H9 (cell line): ENCODE data around the gene HSPA12A. TPM values are rescaled to one million over a fixed set of nuclear protein-coding genes. Genes with fewer than 3 reads are reported as not detected.

Experiments used
- DNase-seq: peaks from one replicate; pipeline ENCODE4 v3.0.0-alpha.2; 2017
- H2AFZ ChIP-seq: one replicate; pipeline ENCODE4 v1.6.1; 2013; ENCODE audit warnings: mild to moderate bottlenecking, low read length, control low read depth, moderate library complexity
- H2AK5ac ChIP-seq: 2 replicates; pipeline ENCODE4 v1.6.1; 2013; ENCODE audit warnings: low read length, control low read depth, mixed read lengths; ENCODE audit not compliant: insufficient read length
- H2BK120ac ChIP-seq: one replicate; pipeline ENCODE4 v1.6.1; 2013; ENCODE audit warnings: low read depth, mild to moderate bottlenecking, low read length, control low read depth, inconsistent platforms; ENCODE audit not compliant: poor library complexity, severe bottlenecking
- H2BK12ac ChIP-seq: 2 replicates; pipeline ENCODE4 v1.6.1; 2013; ENCODE audit warnings: low read length, control low read depth, mixed read lengths, low read depth; ENCODE audit not compliant: insufficient read length
- H2BK15ac ChIP-seq: 2 replicates; pipeline ENCODE4 v1.6.1; 2013; ENCODE audit warnings: low read depth, low read length, control low read depth
- H2BK20ac ChIP-seq: one replicate; pipeline ENCODE4 v1.6.1; 2013; ENCODE audit warnings: low read depth, mild to moderate bottlenecking, low read length, control low read depth, inconsistent platforms; ENCODE audit not compliant: poor library complexity, severe bottlenecking
- H2BK5ac ChIP-seq: 2 replicates; pipeline ENCODE4 v1.6.1; 2013; ENCODE audit warnings: low read length, control low read depth, mixed read lengths; ENCODE audit not compliant: insufficient read length
- H3K14ac ChIP-seq: 2 replicates; pipeline ENCODE4 v1.6.1; 2013; ENCODE audit warnings: low read length, control low read depth; ENCODE audit not compliant: insufficient read depth
- H3K18ac ChIP-seq: 2 replicates; pipeline ENCODE4 v1.6.1; 2013; ENCODE audit warnings: low read depth, mild to moderate bottlenecking, mixed read lengths, low read length, control low read depth; ENCODE audit not compliant: insufficient read length
- H3K23ac ChIP-seq: 2 replicates; pipeline ENCODE4 v1.6.1; 2013; ENCODE audit warnings: low read length, control low read depth, mixed read lengths, low read depth; ENCODE audit not compliant: insufficient read length
- H3K23me2 ChIP-seq: 2 replicates; pipeline ENCODE4 v1.6.1; 2013; ENCODE audit warnings: low read depth, mild to moderate bottlenecking, mixed read lengths, low read length, control low read depth; ENCODE audit not compliant: insufficient read length, poor library complexity, severe bottlenecking
- H3K27ac ChIP-seq: 2 replicates; pipeline ENCODE4 v1.5.1; 2013; ENCODE audit warnings: low read length, control low read depth, mixed read lengths, low read depth; ENCODE audit not compliant: insufficient read length
- H3K27me3 ChIP-seq: 2 replicates; pipeline ENCODE4 v1.6.1; 2013; ENCODE audit warnings: low read length, control low read depth, inconsistent platforms; ENCODE audit not compliant: insufficient read depth
- H3K4ac ChIP-seq: 2 replicates; pipeline ENCODE4 v1.6.1; 2013; ENCODE audit warnings: low read depth, mild to moderate bottlenecking, control low read depth, inconsistent platforms, low read length, moderate library complexity
- H3K4me1 ChIP-seq: 2 replicates; pipeline ENCODE4 v1.6.1; 2013; ENCODE audit warnings: low read length, control low read depth, inconsistent platforms; ENCODE audit not compliant: insufficient read depth
- H3K4me2 ChIP-seq: 2 replicates; pipeline ENCODE4 v1.6.1; 2013; ENCODE audit warnings: low read length, control low read depth, mixed read lengths; ENCODE audit not compliant: insufficient read length, insufficient read depth
- H3K56ac ChIP-seq: 2 replicates; pipeline ENCODE4 v1.6.1; 2013; ENCODE audit warnings: low read depth, mild to moderate bottlenecking, mixed read lengths, low read length, control low read depth; ENCODE audit not compliant: insufficient read length
- H3K79me1 ChIP-seq: 2 replicates; pipeline ENCODE4 v1.6.1; 2013; ENCODE audit warnings: low read depth, mild to moderate bottlenecking, moderate library complexity, low read length, control low read depth, inconsistent platforms; ENCODE audit not compliant: insufficient read depth, poor library complexity, severe bottlenecking
- H3K79me2 ChIP-seq: 2 replicates; pipeline ENCODE4 v1.6.1; 2013; ENCODE audit warnings: low read length, control low read depth, inconsistent platforms; ENCODE audit not compliant: insufficient read depth
- H3K9ac ChIP-seq: 2 replicates; pipeline ENCODE4 v1.6.1; 2013; ENCODE audit warnings: low read length, control low read depth, mixed read lengths; ENCODE audit not compliant: insufficient read length; ENCODE audit errors: extremely low read depth
- H3K9me3 ChIP-seq: one replicate; pipeline ENCODE4 v1.6.1; 2013; ENCODE audit warnings: low read depth, low read length, inconsistent platforms; ENCODE audit not compliant: control insufficient read depth
- H3T11ph ChIP-seq: one replicate; pipeline ENCODE4 v1.6.1; 2013; ENCODE audit warnings: mild to moderate bottlenecking, low read length, control low read depth, inconsistent platforms
- H4K20me1 ChIP-seq: one replicate; pipeline ENCODE4 v1.6.1; 2013; ENCODE audit not compliant: control insufficient read depth, insufficient read length, insufficient read depth
- H4K5ac ChIP-seq: 2 replicates; pipeline ENCODE4 v1.6.1; 2013; ENCODE audit warnings: low read depth, mild to moderate bottlenecking, mixed read lengths, low read length, control low read depth; ENCODE audit not compliant: insufficient read length
- H4K8ac ChIP-seq: replicated peaks from 2 replicates; pipeline ENCODE4 v1.6.1; 2013; ENCODE audit warnings: low read length, control low read depth, mixed read lengths, low read depth; ENCODE audit not compliant: insufficient read length
- H4K91ac ChIP-seq: 2 replicates; pipeline ENCODE4 v1.6.1; 2013; ENCODE audit warnings: low read depth, mild to moderate bottlenecking, moderate library complexity, mixed read lengths, low read length, control low read depth; ENCODE audit not compliant: insufficient read length
- H3K27ac Mint-ChIP-seq, 3 experiments: 2 replicates in 2 of 3; 3 replicates in 1 of 3; pipeline ENCODE4 v1.8.0; 2020 to 2021; ENCODE audit warnings: mixed read lengths in 3 of 3, mild to moderate bottlenecking in 1 of 3, moderate library complexity in 1 of 3
- H3K27me3 Mint-ChIP-seq: 2 replicates; pipeline ENCODE4 v1.8.0; 2021; ENCODE audit warnings: low read depth, mild to moderate bottlenecking, moderate library complexity, mixed read lengths
- H3K36me3 Mint-ChIP-seq, 3 experiments: 2 replicates in 2 of 3; 3 replicates in 1 of 3; pipeline ENCODE4 v1.8.0; 2020 to 2021; ENCODE audit warnings: low read depth in 3 of 3, mixed read lengths in 3 of 3; ENCODE audit not compliant: insufficient read depth in 1 of 3
- H3K4me1 Mint-ChIP-seq, 2 experiments: 2 replicates each; pipeline ENCODE4 v1.8.0; 2020; ENCODE audit warnings: mixed read lengths in 2 of 2
- H3K4me3 Mint-ChIP-seq, 2 experiments: 2 replicates in 1 of 2; 3 replicates in 1 of 2; pipeline ENCODE4 v1.8.0; 2020 to 2021; ENCODE audit warnings: mild to moderate bottlenecking in 2 of 2, mixed read lengths in 2 of 2, moderate library complexity in 1 of 2
- H3K9me3 Mint-ChIP-seq, 2 experiments: 2 replicates in 1 of 2; 3 replicates in 1 of 2; pipeline ENCODE4 v1.8.0; 2020; ENCODE audit warnings: mild to moderate bottlenecking in 2 of 2, mixed read lengths in 2 of 2, moderate library complexity in 1 of 2
- WGBS: extraction: QIAGEN DNeasy Blood & Tissue Kit; methylation state at CpG from one replicate; pipeline ENCODE4 v1.1.7; 2013; ENCODE audit warnings: missing lambda C conversion rate, low lambda C conversion rate, mixed read lengths; ENCODE audit not compliant: insufficient read length; ENCODE audit errors: extremely low coverage; 5-methylcytosine and 5-hydroxymethylcytosine counted together
- total RNA-seq: library from RNA; stranded (reverse); gene quantifications from 2 replicates; pipeline ENCODE4 v1.2.1, GENCODE V29; 2021
- TF ChIP-seq, protein P1 (sequence below): fragments of 200-600 bp; sonication (generic); conservative IDR thresholded peaks from 3 replicates; pipeline ENCODE4 v1.8.0; 2021; ENCODE audit warnings: antibody characterized with exemption, mild to moderate bottlenecking

Gene HSPA12A
- total RNA-seq, 1 experiment from 2014 or later = 3.2 TPM

DNA sequence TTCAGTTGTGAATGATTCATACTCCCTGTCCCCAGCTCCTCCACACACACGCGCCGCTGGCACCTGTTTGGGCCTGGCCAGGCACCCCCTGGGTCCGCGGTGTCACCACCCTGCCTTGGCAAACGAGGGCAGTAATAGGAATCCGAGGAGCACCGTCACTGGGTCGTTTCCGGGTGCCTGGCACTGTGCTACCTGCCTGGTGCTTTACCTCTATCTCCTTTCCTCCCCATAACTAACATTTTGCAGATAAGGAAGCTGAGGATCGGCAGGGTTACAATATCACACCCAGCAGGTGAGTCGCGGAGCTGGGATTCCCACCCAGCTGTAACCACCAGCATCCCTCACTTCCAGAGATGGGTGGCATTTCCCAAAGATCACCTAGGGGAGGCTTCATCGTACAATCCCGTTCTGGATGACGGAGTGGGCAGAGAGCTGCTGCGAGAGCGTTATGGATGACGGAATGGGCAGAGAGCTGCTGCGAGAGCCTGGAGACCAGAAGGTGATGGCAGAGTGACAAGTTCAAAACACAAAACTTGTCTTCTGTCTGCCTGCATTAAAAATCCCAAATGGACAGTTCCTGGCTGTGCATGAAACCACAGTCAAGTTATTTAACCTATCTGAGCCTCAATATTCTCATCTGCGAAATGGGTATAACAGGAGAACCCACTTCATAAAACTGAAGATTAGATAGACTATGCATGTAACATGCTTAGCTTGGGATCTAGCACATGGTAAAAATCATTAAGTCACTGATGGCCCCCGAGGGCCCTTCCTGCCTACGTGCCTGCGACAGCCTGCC, 1.1 kb upstream of the HSPA12A start:
- no peak overlapping the region for H2AFZ ChIP-seq
- no peak overlapping the region for H4K91ac ChIP-seq
- H3T11ph ChIP-seq = no peak overlapping the region
- H3K79me2 ChIP-seq = no peaks in the 10 kb centered on the region
- H3K27ac ChIP-seq = no peak overlapping the region
- peaks cover 11% of the 10 kb centered on the region for H3K23me2 ChIP-seq
- no peaks in the 10 kb centered on the region for H3K36me3 Mint-ChIP-seq
- peak overlapping the region; percentile 49 to 78 for H3K4me3 Mint-ChIP-seq
- H2AK5ac ChIP-seq = no peak overlapping the region
- H3K9me3 Mint-ChIP-seq = peaks cover 2 to 5% of the 10 kb centered on the region in 2 experiments; a peak in 4 of 5 replicates
- H2BK15ac ChIP-seq = no peak overlapping the region
- no peak overlapping the region for H2BK12ac ChIP-seq
- peaks cover 70% of the 10 kb centered on the region for H3K27me3 Mint-ChIP-seq
- H3K79me1 ChIP-seq = no peaks in the 10 kb centered on the region
- WGBS = no CpG with 5 or more reads among the region's 24 CpGs
- no peak overlapping the region for H3K27ac Mint-ChIP-seq
- no peak overlapping the region for H2BK5ac ChIP-seq
- H3K27me3 ChIP-seq = peaks cover 16% of the 10 kb centered on the region
- H2BK20ac ChIP-seq = no peak overlapping the region
- no peak overlapping the region for H2BK120ac ChIP-seq
- no peak for DNase-seq
- no peak overlapping the region for H3K23ac ChIP-seq
- no peak overlapping the region for H4K5ac ChIP-seq
- TF ChIP-seq, protein P1, sequence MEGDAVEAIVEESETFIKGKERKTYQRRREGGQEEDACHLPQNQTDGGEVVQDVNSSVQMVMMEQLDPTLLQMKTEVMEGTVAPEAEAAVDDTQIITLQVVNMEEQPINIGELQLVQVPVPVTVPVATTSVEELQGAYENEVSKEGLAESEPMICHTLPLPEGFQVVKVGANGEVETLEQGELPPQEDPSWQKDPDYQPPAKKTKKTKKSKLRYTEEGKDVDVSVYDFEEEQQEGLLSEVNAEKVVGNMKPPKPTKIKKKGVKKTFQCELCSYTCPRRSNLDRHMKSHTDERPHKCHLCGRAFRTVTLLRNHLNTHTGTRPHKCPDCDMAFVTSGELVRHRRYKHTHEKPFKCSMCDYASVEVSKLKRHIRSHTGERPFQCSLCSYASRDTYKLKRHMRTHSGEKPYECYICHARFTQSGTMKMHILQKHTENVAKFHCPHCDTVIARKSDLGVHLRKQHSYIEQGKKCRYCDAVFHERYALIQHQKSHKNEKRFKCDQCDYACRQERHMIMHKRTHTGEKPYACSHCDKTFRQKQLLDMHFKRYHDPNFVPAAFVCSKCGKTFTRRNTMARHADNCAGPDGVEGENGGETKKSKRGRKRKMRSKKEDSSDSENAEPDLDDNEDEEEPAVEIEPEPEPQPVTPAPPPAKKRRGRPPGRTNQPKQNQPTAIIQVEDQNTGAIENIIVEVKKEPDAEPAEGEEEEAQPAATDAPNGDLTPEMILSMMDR = no peak
- H4K8ac ChIP-seq = no peak overlapping the region
- H3K14ac ChIP-seq = no peak overlapping the region
- no peaks in the 10 kb centered on the region for H4K20me1 ChIP-seq
- H3K9me3 ChIP-seq = no peaks in the 10 kb centered on the region
- H3K56ac ChIP-seq = no peak overlapping the region
- peak overlapping the region; percentile 60 for H3K4me2 ChIP-seq
- H3K4me1 ChIP-seq = no peaks in the 10 kb centered on the region
- H3K9ac ChIP-seq = no peak overlapping the region
- peaks cover 0 to 8% of the 10 kb centered on the region in 2 experiments; a peak in 2 of 4 replicates for H3K4me1 Mint-ChIP-seq
- no peak overlapping the region for H3K4ac ChIP-seq
- H3K18ac ChIP-seq = no peak overlapping the region
